Measurements from ENCODE around the gene SPAG6. TPM values are rescaled to one million over a fixed set of nuclear protein-coding genes. Genes with fewer than 3 reads are reported as not detected.
A peak's percentile ranks its signal among the peaks of the same experiment; 100 is the strongest.

Gene SPAG6
- total and polyA plus RNA-seq, 9 of the 15 experiments (the other 6 are each of a cell fraction or from before 2014, with no cell fraction given): 3.5 to 23.1 (median 11.8) TPM

DNA sequence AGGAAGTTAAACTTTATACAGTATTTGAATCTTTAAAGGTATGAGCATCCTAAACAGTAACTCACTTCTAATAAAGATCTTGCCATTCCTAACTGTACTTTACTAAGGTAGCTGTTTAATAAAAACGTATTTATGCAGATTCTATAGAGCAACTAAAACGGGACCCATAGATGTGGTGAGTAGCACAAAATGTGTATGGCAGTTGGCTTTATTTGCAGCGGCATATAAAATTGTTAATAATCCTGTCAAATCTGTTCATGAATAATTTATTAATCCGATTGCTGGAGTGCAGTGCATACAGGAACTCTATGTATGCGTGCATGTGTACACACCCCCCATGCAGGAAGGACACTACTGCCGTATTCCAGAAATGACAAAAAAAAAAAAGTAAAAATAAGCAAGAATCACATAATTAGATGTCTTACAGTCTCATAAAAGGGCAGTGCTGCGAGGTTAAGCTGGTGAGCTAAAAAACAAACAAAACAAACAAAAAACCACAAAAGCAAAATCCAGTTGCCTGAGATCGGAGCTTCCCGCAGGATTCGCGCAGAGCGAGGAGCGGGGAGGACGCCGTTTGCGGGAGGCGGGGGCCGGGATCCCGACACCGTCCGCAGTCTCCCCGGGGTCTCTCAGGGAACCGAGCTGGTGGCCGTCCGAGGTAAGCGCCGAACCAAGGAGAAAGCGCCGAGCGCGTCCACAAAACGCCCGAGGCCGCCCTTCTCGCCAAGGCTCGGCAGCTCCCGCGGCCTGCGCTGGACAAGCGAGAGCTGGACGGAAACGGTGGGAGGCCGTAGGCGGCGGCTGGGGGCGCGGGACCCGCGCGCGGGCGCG is 29.6 kb upstream of the SPAG6 start:
- Histone ChIP-seq H3K9ac (ENCODE audit: insufficient read depth in 1 of 2, low read depth in 2 of 2, low read length in 2 of 2) (peak overlapping the region; percentile 84 to 90), H3K27ac (ENCODE audit: extremely low read depth, low read depth, low read length) (peak overlapping the region; percentile 95), H4K20me1 (replicated peaks; ENCODE audit: control insufficient read depth, insufficient read depth, low read length) (no peaks in the 10 kb centered on the region), H3K4me2 (ENCODE audit: insufficient read depth, low read length) (peak overlapping the region; percentile 97), H3K9me1 (ENCODE audit: control insufficient read depth, insufficient read depth, low read length) (no peaks in the 10 kb centered on the region), H2AFZ (ENCODE audit: low read depth, low read length) (peak overlapping the region; percentile 93), H3K9me3 (replicated peaks; ENCODE audit: control insufficient read depth, insufficient read depth, low read depth, low read length) (no peaks in the 10 kb centered on the region), H3K27me3 (ENCODE audit: control insufficient read depth in 2 of 2, insufficient read depth in 2 of 2, low read length in 2 of 2) (no peaks in the 10 kb centered on the region), H3K4me3 (peak overlapping the region; percentile 77), H3K79me2 (ENCODE audit: control insufficient read depth, insufficient read depth, low read length) (peaks cover 53% of the 10 kb centered on the region), H3K4me1 (replicated peaks in 1 of 2; ENCODE audit: control insufficient read depth in 2 of 2, insufficient read depth in 2 of 2, low read length in 2 of 2) (peaks cover 11% of the 10 kb centered on the region in 2 experiments; a peak in 3 of 5 replicates), H3K36me3 (ENCODE audit: control insufficient read depth, insufficient read depth, low read length) (no peaks in the 10 kb centered on the region; the same call in 2 of the 3 replicates)
- BruUV-seq (replicated peaks): no TSS peak
- intact Hi-C loops (cut with micrococcal nuclease) (loop anchor here (2.0 to 10.0 kb wide), 4 partner anchors 75 to 788 kb away; partner anchors contain the start of gene SKIDA1), in situ Hi-C loops (cut with MboI) (no loop called here)
- peak in 3 of 4 experiments; percentile 20 to 81 (median 21) for DNase-seq (ENCODE audit: extremely low read depth in 1 of 4, low spot score in 3 of 4)
- ChIA-PET CTCF (ENCODE audit: low intra/inter-chr PET ratio) (no interaction called here), POLR2A (interaction anchor here (0.6 to 3.0 kb wide), 17 partner anchors 9 to 1109 kb away, joined by 3 to 25 read pairs (median 3); partner anchors contain the start of gene DNAJC1)
- no peak for FAIRE-seq
- ATAC-seq: peak; percentile 48
- WGBS (ENCODE audit: insufficient coverage, low coverage, missing lambda C conversion rate): under 1% methylated on average over 49 of the region's 53 CpGs
- no peak for TF ChIP-seq CCAR2 (IDR thresholded peaks at IDR 0.05; ENCODE audit: low read depth, low read length)
- no peak for TF ChIP-seq MAFK (IDR thresholded peaks at IDR 0.05; ENCODE audit: low read length)
- 0 out of 2 replicates have a peak, but pooled peaks have one; percentile 9 for TF ChIP-seq KAT7 (CRISPR knock-in tag; IDR thresholded peaks at IDR 0.05; ENCODE audit: borderline replicate concordance)
- TF ChIP-seq, protein P1, sequence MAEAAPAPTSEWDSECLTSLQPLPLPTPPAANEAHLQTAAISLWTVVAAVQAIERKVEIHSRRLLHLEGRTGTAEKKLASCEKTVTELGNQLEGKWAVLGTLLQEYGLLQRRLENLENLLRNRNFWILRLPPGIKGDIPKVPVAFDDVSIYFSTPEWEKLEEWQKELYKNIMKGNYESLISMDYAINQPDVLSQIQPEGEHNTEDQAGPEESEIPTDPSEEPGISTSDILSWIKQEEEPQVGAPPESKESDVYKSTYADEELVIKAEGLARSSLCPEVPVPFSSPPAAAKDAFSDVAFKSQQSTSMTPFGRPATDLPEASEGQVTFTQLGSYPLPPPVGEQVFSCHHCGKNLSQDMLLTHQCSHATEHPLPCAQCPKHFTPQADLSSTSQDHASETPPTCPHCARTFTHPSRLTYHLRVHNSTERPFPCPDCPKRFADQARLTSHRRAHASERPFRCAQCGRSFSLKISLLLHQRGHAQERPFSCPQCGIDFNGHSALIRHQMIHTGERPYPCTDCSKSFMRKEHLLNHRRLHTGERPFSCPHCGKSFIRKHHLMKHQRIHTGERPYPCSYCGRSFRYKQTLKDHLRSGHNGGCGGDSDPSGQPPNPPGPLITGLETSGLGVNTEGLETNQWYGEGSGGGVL (CRISPR knock-in tag; IDR thresholded peaks at IDR 0.05): no peak
- TF ChIP-seq ARNT (IDR thresholded peaks at IDR 0.05): peak in 1 of 2 experiments; percentile 37; a peak in 1 of 4 replicates
- TF ChIP-seq KHSRP (IDR thresholded peaks at IDR 0.05): no peak
- TF ChIP-seq, protein P2, sequence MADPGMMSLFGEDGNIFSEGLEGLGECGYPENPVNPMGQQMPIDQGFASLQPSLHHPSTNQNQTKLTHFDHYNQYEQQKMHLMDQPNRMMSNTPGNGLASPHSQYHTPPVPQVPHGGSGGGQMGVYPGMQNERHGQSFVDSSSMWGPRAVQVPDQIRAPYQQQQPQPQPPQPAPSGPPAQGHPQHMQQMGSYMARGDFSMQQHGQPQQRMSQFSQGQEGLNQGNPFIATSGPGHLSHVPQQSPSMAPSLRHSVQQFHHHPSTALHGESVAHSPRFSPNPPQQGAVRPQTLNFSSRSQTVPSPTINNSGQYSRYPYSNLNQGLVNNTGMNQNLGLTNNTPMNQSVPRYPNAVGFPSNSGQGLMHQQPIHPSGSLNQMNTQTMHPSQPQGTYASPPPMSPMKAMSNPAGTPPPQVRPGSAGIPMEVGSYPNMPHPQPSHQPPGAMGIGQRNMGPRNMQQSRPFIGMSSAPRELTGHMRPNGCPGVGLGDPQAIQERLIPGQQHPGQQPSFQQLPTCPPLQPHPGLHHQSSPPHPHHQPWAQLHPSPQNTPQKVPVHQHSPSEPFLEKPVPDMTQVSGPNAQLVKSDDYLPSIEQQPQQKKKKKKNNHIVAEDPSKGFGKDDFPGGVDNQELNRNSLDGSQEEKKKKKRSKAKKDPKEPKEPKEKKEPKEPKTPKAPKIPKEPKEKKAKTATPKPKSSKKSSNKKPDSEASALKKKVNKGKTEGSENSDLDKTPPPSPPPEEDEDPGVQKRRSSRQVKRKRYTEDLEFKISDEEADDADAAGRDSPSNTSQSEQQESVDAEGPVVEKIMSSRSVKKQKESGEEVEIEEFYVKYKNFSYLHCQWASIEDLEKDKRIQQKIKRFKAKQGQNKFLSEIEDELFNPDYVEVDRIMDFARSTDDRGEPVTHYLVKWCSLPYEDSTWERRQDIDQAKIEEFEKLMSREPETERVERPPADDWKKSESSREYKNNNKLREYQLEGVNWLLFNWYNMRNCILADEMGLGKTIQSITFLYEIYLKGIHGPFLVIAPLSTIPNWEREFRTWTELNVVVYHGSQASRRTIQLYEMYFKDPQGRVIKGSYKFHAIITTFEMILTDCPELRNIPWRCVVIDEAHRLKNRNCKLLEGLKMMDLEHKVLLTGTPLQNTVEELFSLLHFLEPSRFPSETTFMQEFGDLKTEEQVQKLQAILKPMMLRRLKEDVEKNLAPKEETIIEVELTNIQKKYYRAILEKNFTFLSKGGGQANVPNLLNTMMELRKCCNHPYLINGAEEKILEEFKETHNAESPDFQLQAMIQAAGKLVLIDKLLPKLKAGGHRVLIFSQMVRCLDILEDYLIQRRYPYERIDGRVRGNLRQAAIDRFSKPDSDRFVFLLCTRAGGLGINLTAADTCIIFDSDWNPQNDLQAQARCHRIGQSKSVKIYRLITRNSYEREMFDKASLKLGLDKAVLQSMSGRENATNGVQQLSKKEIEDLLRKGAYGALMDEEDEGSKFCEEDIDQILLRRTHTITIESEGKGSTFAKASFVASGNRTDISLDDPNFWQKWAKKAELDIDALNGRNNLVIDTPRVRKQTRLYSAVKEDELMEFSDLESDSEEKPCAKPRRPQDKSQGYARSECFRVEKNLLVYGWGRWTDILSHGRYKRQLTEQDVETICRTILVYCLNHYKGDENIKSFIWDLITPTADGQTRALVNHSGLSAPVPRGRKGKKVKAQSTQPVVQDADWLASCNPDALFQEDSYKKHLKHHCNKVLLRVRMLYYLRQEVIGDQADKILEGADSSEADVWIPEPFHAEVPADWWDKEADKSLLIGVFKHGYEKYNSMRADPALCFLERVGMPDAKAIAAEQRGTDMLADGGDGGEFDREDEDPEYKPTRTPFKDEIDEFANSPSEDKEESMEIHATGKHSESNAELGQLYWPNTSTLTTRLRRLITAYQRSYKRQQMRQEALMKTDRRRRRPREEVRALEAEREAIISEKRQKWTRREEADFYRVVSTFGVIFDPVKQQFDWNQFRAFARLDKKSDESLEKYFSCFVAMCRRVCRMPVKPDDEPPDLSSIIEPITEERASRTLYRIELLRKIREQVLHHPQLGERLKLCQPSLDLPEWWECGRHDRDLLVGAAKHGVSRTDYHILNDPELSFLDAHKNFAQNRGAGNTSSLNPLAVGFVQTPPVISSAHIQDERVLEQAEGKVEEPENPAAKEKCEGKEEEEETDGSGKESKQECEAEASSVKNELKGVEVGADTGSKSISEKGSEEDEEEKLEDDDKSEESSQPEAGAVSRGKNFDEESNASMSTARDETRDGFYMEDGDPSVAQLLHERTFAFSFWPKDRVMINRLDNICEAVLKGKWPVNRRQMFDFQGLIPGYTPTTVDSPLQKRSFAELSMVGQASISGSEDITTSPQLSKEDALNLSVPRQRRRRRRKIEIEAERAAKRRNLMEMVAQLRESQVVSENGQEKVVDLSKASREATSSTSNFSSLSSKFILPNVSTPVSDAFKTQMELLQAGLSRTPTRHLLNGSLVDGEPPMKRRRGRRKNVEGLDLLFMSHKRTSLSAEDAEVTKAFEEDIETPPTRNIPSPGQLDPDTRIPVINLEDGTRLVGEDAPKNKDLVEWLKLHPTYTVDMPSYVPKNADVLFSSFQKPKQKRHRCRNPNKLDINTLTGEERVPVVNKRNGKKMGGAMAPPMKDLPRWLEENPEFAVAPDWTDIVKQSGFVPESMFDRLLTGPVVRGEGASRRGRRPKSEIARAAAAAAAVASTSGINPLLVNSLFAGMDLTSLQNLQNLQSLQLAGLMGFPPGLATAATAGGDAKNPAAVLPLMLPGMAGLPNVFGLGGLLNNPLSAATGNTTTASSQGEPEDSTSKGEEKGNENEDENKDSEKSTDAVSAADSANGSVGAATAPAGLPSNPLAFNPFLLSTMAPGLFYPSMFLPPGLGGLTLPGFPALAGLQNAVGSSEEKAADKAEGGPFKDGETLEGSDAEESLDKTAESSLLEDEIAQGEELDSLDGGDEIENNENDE (IDR thresholded peaks at IDR 0.05; ENCODE audit: low read depth, low read length): no peak
- no peak for TF ChIP-seq KLF10 (CRISPR knock-in tag; IDR thresholded peaks at IDR 0.05)
